Measurements from ENCODE around the gene FCAMR. TPM values are rescaled to one million over a fixed set of nuclear protein-coding genes. Genes with fewer than 3 reads are reported as not detected.

FCAMR gene
- total RNA-seq, 4 donors from 2014 or later, result 0.37 to 2.4 (median 0.64) TPM; not detected in 1

DNA sequence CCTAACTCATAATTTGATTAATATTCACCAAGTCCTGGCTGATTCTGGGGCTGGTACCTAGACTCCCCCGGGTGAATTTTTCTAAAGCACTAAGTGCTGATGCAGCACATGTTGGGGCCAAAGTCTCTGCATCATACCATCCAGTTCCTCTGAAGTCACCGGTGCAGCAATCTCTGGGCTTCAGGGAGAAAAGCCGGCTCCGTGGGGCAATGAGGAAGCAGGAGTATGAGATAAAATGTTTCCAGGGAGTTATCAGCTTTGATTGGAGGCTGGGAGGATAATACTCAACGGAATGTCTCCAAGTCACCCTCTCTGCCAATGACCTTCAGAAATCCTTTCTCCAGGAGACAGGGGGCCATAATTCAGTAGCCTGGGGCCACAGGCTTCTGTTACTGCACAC is 1.2 kb downstream of the FCAMR start:
- TF ChIP-seq, protein P1, sequence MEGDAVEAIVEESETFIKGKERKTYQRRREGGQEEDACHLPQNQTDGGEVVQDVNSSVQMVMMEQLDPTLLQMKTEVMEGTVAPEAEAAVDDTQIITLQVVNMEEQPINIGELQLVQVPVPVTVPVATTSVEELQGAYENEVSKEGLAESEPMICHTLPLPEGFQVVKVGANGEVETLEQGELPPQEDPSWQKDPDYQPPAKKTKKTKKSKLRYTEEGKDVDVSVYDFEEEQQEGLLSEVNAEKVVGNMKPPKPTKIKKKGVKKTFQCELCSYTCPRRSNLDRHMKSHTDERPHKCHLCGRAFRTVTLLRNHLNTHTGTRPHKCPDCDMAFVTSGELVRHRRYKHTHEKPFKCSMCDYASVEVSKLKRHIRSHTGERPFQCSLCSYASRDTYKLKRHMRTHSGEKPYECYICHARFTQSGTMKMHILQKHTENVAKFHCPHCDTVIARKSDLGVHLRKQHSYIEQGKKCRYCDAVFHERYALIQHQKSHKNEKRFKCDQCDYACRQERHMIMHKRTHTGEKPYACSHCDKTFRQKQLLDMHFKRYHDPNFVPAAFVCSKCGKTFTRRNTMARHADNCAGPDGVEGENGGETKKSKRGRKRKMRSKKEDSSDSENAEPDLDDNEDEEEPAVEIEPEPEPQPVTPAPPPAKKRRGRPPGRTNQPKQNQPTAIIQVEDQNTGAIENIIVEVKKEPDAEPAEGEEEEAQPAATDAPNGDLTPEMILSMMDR (IDR thresholded peaks at IDR 0.05), result no peak
- TF ChIP-seq EP300 (IDR thresholded peaks at IDR 0.05; ENCODE audit: low read depth), result no peak
- no peak for TF ChIP-seq POLR2A (IDR thresholded peaks at IDR 0.05)
- TF ChIP-seq POLR2AphosphoS5 (IDR thresholded peaks at IDR 0.05), result peak in 2 of 3 donors; percentile 33 to 58
- no peaks in the 10 kb centered on the region for H3K36me3 ChIP-seq
- peak overlapping the region; percentile 77 to 83 (median 81) for H3K27ac ChIP-seq
- intact Hi-C loops (cut with DNase I; ENCODE audit: low total_unique reads), result no loop called here
- peaks cover 17 to 73% (median 58%) of the 10 kb centered on the region in 4 donors for H3K4me1 ChIP-seq
- H3K4me3 ChIP-seq, result no peak overlapping the region
- no peaks in the 10 kb centered on the region for H3K9me3 ChIP-seq
- in situ Hi-C loops (cut with MboI; ENCODE audit: low pct_ligation_motif_present in 1 of 4, low pct_unique_long_range_greater_than_20kb in 1 of 4, low sequenced_read_pairs in 3 of 4), result no loop called here
- H3K27me3 ChIP-seq, result no peaks in the 10 kb centered on the region
- DNase-seq, result peak; percentile 82
- WGBS, 2 donors (ENCODE audit: low coverage in 1 of 2), result 69% methylated on average over 5 of the region's 5 CpGs; no CpG with 5 or more reads in 1 of the 2 donors

GRCh38 chr1:206967096-206967849 is 3.0 kb downstream of the FCAMR start:
- Histone ChIP-seq H3K4me3 (no peak overlapping the region), H3K36me3 (no peaks in the 10 kb centered on the region), H3K9me3 (no peaks in the 10 kb centered on the region), H3K27ac (peak overlapping the region; percentile 74 to 83 (median 80)), H3K4me1 (peaks cover 12 to 75% (median 53%) of the 10 kb centered on the region in 4 donors), H3K27me3 (no peaks in the 10 kb centered on the region)
- no peak for DNase-seq
- in situ Hi-C loops (cut with MboI; ENCODE audit: low pct_ligation_motif_present in 1 of 4, low pct_unique_long_range_greater_than_20kb in 1 of 4, low sequenced_read_pairs in 3 of 4), result no loop called here
- 44 to 45% methylated on average over 3 to 8 of the region's 8 CpGs for WGBS, 2 donors (ENCODE audit: low coverage in 1 of 2)
- intact Hi-C loops (cut with DNase I; ENCODE audit: low total_unique reads), result no loop called here
- TF ChIP-seq EP300 (IDR thresholded peaks at IDR 0.05; ENCODE audit: low read depth), result no peak
- TF ChIP-seq, protein P1 (IDR thresholded peaks at IDR 0.05), result no peak
- no peak for TF ChIP-seq POLR2AphosphoS5 (IDR thresholded peaks at IDR 0.05)
- TF ChIP-seq POLR2A (IDR thresholded peaks at IDR 0.05), result no peak

GRCh38 chr1:206965781-206966180 is 4.5 kb downstream of the FCAMR start:
- Histone ChIP-seq H3K27ac (no peak overlapping the region), H3K4me3 (no peak overlapping the region), H3K36me3 (no peaks in the 10 kb centered on the region), H3K9me3 (no peaks in the 10 kb centered on the region), H3K27me3 (no peaks in the 10 kb centered on the region), H3K4me1 (peaks cover 9 to 64% (median 40%) of the 10 kb centered on the region in 4 donors)
- intact Hi-C loops (cut with DNase I; ENCODE audit: low total_unique reads), result no loop called here
- TF ChIP-seq EP300 (IDR thresholded peaks at IDR 0.05; ENCODE audit: low read depth) (no peak), POLR2AphosphoS5 (IDR thresholded peaks at IDR 0.05) (no peak)
- 96 to 100% methylated on average over 2 of the region's 2 CpGs for WGBS, 2 donors (ENCODE audit: low coverage in 1 of 2)
- in situ Hi-C loops (cut with MboI; ENCODE audit: low pct_ligation_motif_present in 1 of 4, low pct_unique_long_range_greater_than_20kb in 1 of 4, low sequenced_read_pairs in 3 of 4), result no loop called here
- DNase-seq, result no peak

DNA sequence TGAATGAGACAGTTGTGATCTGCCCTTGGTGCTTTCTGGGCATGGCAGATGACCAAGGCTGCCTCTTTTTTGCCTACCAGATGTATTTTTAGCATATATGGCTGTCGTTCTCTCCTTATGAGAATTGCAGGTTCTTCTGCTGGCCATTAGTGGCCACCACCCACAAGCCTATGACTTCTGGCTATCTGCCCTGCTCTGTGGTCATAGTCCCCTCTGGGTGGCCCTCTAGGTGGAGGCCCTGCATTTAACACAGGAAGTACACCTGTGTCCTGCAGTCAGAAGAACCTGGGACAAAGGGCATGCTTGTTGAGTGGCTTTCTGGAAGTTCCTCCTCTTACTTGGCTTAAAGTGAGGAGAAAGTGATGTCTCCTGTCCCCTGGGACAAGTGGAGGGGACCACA is 6.5 kb downstream of the FCAMR start:
- intact Hi-C loops (cut with DNase I; ENCODE audit: low total_unique reads), result no loop called here
- no peak overlapping the region for H3K4me3 ChIP-seq
- H3K27me3 ChIP-seq, result no peaks in the 10 kb centered on the region
- H3K36me3 ChIP-seq, result no peaks in the 10 kb centered on the region
- WGBS, 2 donors (ENCODE audit: low coverage in 1 of 2), result 50 to 83% methylated on average over 1 of the region's 1 CpG
- H3K4me1 ChIP-seq, result peaks cover 4 to 43% (median 30%) of the 10 kb centered on the region in 4 donors
- in situ Hi-C loops (cut with MboI; ENCODE audit: low pct_ligation_motif_present in 1 of 4, low pct_unique_long_range_greater_than_20kb in 1 of 4, low sequenced_read_pairs in 3 of 4), result no loop called here
- peak; percentile 66 for DNase-seq
- no peaks in the 10 kb centered on the region for H3K9me3 ChIP-seq
- no peak for TF ChIP-seq POLR2AphosphoS5 (IDR thresholded peaks at IDR 0.05)
- TF ChIP-seq POLR2A (IDR thresholded peaks at IDR 0.05), result no peak
- TF ChIP-seq, protein P1 (IDR thresholded peaks at IDR 0.05), result peak in 1 of 5 experiments; percentile 13
- H3K27ac ChIP-seq, result peak overlapping the region; percentile 45 to 72 (median 67)
